Spleen (tissue), 7 donors: ENCODE results near the gene CHRM5.

Experiments
- POLR2A ChIP-seq, 3 donors: fragments of 450-650 bp; IDR thresholded peaks; one replicate each; pipeline ENCODE4 v1.5.1; 2017; ENCODE audit warnings: antibody characterized with exemption in 3 of 3, mild to moderate bottlenecking in 1 of 3
- TF ChIP-seq, protein P1 (sequence below), 11 experiments: fragments of 200-600 bp in 7 of 11; fragments of 450-650 bp in 4 of 11; sonication (generic) in 4 of 11; IDR thresholded peaks in 8 of 11; conservative IDR thresholded peaks in 3 of 11; 1 replicate in 7 of 11; 2 replicates in 4 of 11; pipeline versions ENCODE4 v1.4.0 to v1.8.0; 2016 to 2021; ENCODE audit warnings: antibody characterized with exemption in 11 of 11, inconsistent platforms in 4 of 11, mild to moderate bottlenecking in 1 of 11
- donor health status: DM: no; HTN: no; CAD: no; lungs with moderate emphysema.
- donor health status: DM: no; HTN: no; CAD: no.
- donor health status: DM: no; HTN: no; CAD: no.

DNA sequence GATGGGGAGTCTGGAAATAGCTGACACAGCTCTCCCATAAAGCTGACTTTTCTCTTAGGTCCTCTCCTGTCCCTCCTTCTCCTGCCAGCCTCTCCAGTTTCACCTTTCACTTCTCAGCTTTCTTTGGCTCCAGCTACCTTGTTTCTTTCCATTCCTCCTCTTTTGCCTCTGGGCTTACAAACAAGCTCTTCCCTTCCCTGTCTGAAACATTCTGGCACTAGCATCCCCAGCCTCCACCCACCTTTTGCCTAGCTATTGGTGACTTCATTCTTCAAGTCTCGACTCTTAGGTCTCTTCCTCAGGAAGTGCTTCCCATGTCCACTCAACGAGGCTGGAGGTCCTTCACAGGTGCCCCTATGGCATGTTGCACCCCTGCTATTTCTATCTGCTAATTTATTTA, 91.2 kb downstream of the CHRM5 start:
- TF ChIP-seq, protein P1, sequence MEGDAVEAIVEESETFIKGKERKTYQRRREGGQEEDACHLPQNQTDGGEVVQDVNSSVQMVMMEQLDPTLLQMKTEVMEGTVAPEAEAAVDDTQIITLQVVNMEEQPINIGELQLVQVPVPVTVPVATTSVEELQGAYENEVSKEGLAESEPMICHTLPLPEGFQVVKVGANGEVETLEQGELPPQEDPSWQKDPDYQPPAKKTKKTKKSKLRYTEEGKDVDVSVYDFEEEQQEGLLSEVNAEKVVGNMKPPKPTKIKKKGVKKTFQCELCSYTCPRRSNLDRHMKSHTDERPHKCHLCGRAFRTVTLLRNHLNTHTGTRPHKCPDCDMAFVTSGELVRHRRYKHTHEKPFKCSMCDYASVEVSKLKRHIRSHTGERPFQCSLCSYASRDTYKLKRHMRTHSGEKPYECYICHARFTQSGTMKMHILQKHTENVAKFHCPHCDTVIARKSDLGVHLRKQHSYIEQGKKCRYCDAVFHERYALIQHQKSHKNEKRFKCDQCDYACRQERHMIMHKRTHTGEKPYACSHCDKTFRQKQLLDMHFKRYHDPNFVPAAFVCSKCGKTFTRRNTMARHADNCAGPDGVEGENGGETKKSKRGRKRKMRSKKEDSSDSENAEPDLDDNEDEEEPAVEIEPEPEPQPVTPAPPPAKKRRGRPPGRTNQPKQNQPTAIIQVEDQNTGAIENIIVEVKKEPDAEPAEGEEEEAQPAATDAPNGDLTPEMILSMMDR (IDR thresholded peaks at IDR 0.05 in 8 of 11, conservative IDR thresholded peaks at IDR 0.05 in 3 of 11) = no peak
- TF ChIP-seq POLR2A (IDR thresholded peaks at IDR 0.05) = no peak
